Measurements from ENCODE around the gene ERCC2.

The ERCC2 gene

DNA sequence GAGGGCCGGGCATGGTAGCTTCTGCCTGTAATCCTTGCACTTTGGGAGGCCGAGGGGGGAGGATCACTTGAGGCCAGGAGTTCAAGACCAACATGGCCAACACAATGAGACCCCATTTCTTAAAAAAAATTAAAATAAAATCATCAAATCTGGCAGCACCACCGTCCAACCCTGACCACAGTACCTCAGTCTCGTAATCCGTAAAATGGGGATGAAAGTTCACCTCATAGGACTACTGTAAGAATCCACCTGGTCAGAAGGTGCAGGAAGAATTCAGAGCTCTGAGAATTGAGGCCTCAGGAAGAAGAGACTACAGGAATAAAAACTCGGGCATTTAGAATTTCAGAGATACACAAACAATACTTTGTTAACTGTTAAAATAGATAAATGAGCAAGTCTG, 31.4 kb upstream of the ERCC2 start:
- no peak for DNase-seq (ENCODE audit: low read depth)

DNA sequence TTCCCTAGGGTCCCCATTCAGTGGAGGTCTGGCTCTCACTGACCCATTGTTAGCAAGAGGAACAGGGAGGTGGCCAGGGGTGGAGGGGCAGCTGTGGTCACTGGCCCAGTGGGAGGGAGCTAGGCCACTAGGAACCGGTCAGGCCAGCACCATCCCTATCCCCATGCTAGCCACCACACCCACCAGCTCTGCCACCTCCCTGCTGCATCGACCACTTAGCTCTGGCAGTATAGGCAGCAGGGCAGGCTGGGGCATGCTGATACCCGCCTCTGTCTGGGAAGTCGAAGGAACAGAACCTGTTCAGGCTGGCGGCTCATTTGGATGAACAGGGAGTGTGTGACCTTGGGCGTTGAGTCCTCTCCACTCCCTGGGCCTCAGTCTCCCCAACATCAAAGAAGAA, 29.8 kb upstream of the ERCC2 start:
- DNase-seq (ENCODE audit: low read depth): no peak

DNA sequence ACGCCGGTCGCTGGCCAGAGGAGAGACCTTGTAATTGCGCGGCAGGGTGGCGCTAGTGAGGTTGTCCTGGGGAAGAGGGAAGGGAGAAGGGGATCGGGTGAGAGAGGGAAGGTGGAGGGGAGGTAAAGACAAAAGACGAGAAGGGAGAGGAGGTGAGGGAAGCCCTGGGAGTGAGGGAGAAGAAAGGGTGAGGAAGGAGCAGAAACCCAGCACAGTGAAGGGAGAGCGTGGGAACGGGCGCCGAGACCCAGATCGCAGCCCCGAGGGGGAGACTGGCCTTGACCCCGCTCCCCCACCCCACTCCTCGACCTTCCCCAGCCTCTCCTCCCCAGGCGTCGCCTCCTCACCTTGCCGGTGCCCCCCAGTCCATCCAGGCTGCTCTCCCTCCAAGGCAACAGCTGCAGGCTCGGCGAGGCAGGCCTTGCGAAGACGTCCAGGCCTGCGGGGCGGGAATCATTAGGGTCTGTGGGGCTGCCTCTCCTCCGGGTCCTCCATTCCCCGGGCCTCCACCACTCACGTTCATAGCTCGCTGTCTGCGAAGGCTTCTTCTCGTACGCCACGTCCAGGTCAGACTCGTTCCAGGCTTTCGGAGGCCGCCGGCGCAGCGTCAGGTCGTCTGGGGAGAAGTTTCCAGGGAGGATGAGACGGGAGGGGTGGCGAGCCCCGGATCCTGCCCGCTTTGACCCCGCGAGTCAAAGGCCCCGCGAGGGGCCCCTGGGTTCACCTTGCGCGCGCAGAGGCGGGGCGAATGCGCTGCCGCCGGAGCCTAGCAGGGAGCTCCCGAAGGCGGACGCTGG, 25.6 kb upstream of the ERCC2 start:
- no peak for DNase-seq (ENCODE audit: low read depth)

DNA sequence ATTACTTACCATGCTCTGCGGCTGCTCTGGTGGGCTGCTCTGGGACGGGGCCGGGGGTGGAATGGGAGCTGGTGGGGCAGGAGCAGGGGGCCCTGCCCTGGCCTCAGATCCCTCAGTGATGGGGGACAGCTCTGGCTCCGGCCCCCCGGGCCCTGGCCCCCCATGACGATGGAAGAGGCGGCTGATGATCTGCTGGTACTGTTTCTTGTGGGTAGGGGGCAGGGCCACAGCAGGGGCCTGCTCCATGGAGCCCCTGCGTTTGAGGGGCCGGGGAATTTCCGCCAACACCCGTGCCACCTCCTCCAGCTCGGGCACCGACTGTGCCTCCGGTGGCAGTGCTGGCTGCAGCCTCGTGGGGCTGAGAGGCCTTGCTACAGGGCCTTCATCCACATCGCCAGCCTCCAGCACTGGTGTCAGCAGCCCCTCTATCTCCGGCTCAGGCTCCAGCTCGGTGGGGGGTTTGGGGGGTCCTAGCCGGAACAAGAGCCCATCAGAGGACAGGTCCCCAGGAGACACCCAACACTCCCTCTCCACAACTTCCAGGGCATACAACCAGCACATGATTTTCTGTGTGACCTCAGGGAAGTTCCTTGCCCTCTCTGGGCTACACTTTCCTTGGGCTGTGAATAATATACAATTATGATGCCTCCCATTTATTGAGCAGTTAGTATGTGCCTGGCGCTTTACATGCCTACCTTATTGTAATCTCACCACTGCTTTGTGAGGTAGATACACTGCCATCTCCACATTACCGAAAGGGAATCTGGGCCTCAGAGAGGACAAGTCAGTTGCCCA, 21.7 kb upstream of the ERCC2 start:
- DNase-seq (ENCODE audit: low read depth): no peak

DNA sequence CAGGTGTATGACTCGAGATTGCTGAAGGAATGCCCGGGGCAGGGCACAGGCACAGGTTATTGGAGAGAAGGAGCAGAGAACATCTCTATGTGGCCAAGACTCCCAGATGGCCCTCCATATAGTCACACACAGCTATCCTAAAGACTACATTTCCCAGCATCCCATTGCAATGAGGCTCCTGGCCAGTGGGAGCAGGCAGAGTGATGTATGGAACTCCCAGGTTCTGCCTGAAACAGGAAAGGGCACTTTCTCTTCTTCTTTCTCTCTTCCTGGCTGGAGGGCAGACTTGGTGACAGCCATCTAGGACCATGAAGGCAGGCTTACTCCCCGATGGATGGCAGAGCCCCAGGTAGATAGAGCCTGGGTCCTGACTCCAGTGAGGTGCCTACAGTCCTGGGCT, 21.0 kb upstream of the ERCC2 start:
- DNase-seq (ENCODE audit: low read depth): peak; percentile 40

DNA sequence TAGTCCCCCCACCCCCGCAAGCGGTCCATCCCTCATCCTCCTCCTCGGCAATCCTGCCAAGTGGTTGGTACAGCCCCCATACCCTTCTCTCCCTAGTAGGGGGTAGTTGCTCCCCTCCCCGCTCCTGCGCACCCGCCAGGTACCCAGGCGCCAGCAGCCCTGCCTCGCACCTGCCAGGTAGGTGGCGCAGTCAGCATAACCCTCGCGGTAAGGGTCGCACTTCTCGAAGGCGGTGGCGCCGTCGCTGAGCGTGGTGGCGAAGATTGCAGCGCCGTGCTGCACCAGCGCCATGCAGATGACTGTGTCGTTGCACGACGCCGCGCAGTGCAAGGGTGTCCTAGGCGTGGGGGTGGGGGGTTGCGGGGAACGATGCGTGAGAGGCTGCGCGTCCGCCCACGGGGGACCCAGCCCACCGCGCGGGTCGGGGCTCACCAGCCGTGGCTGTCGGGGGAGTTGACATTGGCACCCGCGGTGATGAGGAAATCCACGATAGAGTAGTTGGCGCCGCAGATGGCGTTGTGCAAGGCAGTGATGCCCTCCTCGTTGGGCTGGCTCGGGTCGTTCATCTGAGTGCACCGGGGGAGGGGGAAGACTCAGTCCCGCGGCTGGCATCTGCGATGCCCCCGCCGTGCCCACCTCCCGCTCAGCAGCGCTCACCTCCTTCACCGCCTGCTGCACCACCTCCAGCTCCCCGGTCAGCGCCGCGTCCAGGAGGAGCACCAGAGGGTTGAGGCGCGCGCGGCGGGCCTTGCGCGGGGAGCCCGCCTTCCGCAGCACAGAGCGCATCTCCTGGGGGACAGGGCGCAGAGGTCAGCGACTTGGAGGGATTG, 15.2 kb upstream of the ERCC2 start:
- DNase-seq (ENCODE audit: low read depth): no peak

DNA sequence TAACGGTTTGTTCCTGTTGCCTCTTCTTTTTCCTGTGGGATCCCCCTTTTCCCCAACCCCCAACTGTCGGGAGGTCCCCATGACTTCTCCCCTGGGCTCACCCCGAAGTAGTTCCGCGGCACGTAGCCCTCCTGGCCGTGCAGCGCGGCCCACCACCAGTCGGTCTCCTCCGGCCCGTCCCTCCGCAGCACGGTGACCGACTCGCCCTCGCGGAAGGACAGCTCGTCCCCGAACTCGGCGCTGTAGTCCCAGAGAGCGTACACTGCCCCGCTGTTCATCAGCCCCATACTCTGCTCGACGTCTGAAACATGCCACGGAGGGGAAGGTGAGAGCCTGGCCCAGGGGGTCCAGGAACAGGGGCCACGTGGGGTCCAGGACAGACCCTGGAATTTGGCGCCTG, 12.1 kb upstream of the ERCC2 start:
- no peak for DNase-seq (ENCODE audit: low read depth)

DNA sequence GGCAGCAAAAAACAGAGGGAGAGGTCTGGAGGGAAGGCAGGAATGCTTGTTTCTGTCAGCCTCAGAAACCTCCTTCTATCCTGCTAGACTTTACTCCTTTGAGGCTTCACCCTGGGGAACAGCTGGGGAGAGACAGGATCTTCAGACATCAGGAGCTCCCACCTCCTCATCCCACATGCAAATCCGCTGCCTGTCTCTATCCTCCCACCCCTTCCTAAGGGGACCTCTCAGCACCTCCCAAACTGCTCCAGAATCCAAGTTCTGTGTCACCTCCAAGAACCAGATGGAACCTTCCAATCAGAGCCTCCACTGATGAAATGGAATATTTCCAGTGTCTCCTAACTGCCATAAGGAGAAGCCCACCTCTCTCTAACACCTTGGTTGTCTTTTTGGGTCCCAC, 9.7 kb upstream of the ERCC2 start:
- no peak for DNase-seq (ENCODE audit: low read depth)

DNA sequence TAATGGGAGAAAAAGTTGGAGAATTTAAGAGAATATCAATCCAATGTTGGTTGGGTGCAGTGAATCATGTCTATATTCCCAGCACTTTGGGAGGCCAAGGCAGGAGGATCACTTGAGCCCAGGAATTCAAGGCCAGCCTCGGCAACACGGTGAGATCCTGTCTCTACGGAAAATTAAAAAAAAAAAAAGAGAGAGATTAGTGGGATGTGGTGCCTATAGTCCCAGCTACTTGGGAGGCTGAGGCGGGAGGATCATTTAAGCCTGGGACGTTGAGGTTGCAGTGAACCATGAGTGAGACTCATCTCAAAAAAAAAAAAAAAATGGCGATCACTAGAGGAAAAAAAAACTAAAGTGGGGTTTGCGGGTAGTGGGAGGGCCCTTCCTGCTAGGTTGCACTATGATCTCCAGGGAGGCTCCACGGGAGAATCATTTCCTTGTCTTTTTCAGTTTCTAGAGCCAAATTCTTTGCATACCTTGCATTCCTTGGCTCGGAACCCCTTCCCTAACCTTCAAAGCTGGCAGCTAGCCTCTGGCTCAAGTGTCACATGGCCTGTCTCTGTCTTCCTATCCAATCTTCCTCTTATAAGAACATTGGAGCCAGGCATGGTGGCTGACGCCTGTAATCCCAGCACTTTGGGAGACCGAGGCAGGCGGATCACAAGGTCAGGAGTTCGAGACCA, 5.8 kb upstream of the ERCC2 start:
- peak; percentile 98 for DNase-seq (ENCODE audit: low read depth)

DNA sequence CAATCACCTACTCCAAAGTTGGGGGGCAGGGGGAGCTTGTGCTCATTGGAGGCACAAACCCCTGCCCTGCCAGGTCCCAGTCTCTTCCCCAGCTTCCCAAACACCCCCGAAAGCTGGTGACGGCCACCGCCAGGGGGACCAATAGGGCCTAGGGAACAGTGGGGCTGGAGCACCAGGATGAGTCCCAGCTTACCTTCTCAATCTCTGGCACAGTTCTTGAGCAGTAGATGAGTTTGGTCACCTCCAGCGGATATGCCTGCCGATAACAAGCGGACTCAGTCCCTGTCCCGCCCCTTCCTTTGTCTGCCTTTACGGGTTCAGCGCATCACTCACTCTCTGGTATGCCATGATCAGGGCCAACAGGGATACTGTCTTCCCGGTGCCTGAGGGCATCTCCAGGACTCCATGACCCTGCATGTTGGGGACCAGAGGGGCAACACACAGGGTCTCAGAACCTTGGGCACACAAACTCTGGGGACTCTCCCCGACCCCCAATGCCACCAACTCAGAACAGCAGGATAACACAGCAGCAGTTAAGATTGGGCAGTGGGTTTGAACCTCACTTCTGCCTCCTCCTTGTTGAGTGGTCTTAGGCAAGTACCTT, 1.5 kb downstream of the ERCC2 start:
- no peak for DNase-seq (ENCODE audit: low read depth)

DNA sequence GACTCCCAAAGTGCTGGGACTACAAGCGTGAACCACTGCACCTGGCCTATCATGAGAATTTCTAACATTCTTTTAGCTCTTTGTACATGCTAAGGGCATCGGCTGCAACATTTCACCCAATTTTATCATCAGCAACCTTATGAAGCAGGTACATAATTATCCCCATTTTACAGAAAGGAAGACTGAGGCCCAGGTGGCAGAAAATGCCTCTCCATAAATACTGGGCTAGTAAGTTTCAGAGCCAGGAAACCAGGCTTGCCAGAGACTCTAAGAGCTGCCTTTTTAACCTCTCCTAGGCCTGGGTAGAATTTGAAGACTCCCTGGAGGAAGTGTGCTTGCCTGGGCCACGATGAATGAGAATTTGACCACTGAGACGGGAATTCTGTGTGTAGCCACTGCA, 2.2 kb downstream of the ERCC2 start:
- no peak for DNase-seq (ENCODE audit: low read depth)

DNA sequence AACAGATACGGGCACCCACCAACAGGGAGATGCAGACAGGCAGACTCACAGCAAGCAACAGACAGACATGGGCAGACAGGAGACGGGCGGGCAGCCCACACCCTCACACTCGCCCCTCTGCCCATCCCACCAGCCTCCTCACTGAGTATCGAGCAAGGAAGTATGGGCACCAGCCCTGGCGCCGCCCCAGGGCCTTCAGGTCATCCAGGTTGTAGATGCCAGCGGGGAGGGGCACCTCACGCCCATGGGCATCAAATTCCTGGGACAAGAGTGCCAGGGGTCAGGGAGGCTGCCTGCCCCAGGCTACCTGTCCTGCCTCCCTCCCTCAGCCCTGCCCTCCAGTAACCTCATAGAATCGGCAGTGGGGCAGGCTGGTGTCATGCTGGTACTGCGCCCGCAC, 5.7 kb downstream of the ERCC2 start:
- no peak for DNase-seq (ENCODE audit: low read depth)

DNA sequence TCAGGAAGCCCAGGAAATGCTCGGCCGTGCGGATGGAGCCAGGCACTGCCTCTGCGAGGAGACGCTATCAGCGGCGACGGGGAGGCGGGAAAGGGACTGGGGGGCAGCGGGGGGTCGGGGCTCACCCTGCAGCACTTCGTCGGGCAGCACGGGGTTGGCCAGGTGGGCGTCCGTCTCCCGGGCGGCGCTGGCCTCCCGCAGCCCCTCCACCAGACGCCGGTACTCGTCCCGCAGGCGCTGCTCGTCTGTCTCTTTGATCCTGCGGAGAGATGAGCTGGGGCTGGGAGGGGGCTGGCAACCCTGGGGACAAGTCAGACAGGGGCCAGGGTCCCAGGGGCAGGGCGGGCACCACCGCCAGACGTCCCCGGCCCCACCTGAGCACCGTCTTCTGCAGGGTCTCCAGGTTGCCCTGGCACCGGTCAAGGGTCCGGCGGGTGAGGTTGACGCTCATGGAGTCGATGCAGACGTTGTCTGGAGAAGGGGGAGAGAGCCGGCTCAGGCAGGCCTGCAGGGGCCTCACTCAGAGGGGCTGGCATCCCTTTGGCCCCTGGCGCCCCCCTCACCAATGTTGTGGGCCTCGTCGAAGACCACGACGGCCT, 6.4 kb downstream of the ERCC2 start:
- no peak for DNase-seq (ENCODE audit: low read depth)

DNA sequence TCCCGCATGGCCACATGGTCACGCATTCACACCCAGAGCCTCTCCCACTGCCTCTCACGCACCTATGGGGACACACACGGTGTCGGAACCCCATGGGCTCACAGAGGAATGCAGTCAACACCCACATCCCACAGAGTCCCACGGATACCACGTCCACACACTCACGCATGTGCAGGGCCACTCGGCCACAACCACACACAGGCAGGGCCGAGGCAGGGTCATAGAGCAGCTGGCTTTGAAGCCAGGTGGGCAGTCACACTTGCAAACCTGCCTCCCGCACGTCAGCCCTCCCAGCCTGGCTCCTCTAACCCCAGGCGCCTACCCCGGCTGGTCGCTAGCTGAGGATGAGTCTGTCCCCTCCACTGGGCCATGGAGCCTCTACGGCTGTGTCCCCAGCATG, 8.1 kb downstream of the ERCC2 start:
- no peak for DNase-seq (ENCODE audit: low read depth)

DNA sequence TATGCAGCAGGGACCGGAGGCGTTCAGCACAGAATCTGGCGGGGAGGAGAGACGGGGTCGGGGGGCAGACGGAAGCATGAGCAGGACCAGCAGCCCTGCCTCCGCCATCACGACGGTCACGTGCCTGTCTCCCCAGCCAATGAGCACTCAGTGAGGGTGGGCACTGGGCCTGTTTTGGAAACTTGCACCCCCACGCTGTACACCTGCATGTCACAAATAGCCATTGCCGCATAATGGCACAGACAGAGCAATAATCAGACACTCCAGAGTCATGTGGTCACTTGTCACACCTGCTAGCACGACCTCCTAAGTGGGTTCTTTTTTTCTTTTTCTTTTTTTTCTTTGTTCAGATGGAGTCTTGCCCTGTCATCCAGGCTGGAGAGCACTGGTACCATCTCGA, 8.8 kb downstream of the ERCC2 start:
- DNase-seq (ENCODE audit: low read depth): no peak

DNA sequence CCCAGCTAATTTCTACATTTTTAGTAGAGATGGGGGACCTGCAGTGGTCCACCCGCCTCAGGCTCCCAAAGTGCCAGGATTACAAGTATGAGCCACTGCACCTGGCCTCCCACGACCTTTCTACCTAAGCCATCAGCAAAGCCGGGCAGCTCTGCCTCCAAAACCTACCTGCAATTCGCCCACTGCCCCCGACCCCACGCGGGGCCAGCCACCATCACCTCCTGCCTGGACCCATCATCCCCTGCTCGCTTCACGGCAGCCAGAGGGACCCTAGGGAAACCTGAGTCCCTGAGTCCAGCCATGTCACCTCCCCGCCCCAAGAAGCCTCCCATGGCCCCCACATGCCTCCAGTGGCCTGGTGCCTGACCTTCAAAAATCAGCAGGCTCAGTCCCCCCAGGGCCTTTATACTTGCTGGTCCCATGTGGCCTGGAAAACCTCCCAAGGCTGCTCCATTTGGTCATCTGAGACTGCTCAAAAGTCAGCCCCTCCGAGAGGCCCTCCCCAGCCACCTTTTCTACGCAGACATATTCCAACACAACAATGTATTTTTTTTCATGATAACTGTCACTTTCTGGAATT, 12.1 kb downstream of the ERCC2 start:
- no peak for DNase-seq (ENCODE audit: low read depth)

DNA sequence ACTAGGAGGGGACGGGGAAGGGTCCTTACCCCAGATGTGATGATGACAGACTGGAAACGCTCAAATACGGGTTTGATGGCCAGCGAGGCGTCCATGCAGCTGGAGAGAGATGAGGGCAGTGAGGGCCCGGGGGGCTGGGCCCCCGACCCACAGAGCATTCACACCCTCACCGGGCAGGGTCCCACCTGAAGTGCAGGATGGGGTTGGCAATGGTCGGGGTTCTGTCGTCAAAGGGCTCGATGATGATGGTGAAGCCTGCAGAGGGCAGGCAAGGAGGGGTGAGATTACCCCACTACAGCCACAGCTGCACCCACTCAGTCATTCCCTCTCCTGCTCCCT, 13.0 kb downstream of the ERCC2 start:
- no peak for DNase-seq (ENCODE audit: low read depth)

DNA sequence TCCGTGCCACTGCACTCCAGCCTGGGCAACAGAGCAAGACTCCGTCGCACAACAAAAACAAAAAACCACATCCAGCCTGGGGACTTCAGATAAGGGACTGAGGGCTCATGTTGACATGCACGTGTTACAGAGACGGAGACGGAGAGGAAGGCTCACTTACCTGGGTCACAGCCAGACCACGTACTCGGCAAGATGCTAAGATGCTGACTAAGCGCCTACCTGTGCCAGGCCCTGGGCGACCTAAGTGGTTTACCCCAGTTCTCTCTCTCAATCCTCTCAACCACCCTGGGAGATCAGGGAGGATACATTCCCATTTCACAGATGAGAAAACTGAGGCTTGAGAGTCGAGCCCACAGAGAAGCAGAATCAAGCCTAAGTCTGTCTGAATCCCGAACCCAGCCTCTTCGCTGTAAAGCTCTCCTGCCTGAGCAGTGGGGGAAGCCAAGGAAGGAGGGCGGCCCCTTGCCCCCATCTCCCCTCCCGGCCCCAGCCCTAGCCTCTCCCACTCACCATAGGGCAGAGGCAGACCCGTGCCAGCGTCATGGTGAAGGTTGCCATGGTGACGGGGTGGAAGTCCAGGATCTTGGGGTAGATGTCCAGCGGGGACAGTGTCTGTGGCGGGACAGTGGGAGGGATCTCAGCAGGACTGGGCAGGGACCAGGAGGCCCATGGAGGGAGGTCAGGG, 13.5 kb downstream of the ERCC2 start:
- no peak for DNase-seq (ENCODE audit: low read depth)

DNA sequence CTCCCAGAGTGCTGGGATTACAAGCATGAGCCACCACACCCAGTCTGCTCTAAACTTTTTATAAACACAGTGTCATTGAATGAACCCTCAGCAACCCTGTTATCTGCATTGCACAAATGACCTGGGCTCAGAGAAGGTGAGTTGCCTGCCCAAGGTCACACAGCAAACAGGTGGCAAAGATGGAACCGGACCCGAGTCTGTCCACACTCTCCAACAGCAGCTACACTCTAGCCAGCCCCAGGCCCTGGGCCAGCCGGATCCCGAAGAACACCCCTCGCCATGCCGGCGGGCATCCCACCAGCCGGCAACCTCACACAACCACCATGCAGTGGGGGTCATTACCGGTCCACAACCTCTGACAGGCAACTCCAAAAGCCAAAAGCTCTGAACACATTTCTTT, 14.5 kb downstream of the ERCC2 start:
- DNase-seq (ENCODE audit: low read depth): no peak

DNA sequence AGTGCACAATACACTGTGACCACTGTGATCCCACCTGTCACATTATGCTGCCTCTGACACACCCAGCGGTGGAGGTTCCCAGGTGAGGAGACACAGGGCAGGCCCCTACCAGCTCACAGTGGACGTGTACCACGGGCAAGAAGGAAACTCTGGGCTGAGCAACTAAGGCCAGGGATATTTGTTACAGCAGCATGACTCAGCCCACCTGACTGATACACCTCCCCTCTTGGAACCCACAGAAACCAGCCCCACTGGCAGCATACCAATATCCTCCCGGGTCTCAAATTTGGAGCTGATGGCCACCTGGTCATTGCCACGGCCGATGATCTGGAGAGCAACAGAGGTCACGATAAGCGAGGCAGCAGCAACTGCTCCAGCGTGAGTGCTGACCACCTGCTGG, 15.0 kb downstream of the ERCC2 start:
- DNase-seq (ENCODE audit: low read depth): no peak

All from amniotic epithelial cell (primary cell).